Esophagus squamous epithelium (tissue), 5 donors: ENCODE results near the gene SCARF1. TPM values are rescaled to one million over a fixed set of nuclear protein-coding genes. Genes with fewer than 3 reads are reported as not detected.

Experiments
- DNase-seq: peaks from one replicate; lab custom pipeline; 2025; lab: John Stamatoyannopoulos, UW
- H3K27ac ChIP-seq, 4 donors: fragments of 200-600 bp; sonication (generic); one replicate each; pipeline ENCODE4 v1.5.1; 2016 to 2019; ENCODE audit warnings: mild to moderate bottlenecking in 1 of 4
- H3K27me3 ChIP-seq, 4 donors: fragments of 200-600 bp; sonication (generic); 1 replicate in 3 of 4; 2 replicates in 1 of 4; pipeline versions ENCODE4 v1.5.1 to v1.6.0; 2017 to 2021; ENCODE audit warnings: antibody characterized with exemption in 1 of 4
- H3K36me3 ChIP-seq, 3 donors: fragments of 200-600 bp; sonication (generic); one replicate each; pipeline ENCODE4 v1.5.1; 2016 to 2019
- H3K4me1 ChIP-seq, 3 donors: fragments of 200-600 bp; sonication (generic); one replicate each; pipeline ENCODE4 v1.5.1; 2017 to 2019
- H3K4me3 ChIP-seq, 4 donors: fragments of 200-600 bp; sonication (generic); 1 replicate in 3 of 4; 2 replicates in 1 of 4; pipeline ENCODE4 v1.5.1; 2016 to 2019; ENCODE audit warnings: mild to moderate bottlenecking in 2 of 4, moderate library complexity in 1 of 4
- H3K9me3 ChIP-seq, 3 donors: fragments of 200-600 bp; sonication (generic); one replicate each; pipeline ENCODE4 v1.5.1; 2016 to 2019
- CTCF ChIP-seq, 6 experiments: fragments of 450-650 bp in 4 of 6; fragments of 200-600 bp in 2 of 6; sonication (generic) in 2 of 6; IDR thresholded peaks; one replicate each; pipeline ENCODE4 v1.5.1; 2016 to 2019; ENCODE audit warnings: antibody characterized with exemption in 6 of 6, mild to moderate bottlenecking in 4 of 6, moderate library complexity in 4 of 6
- POLR2A ChIP-seq, 4 donors: fragments of 450-650 bp; IDR thresholded peaks; one replicate each; pipeline ENCODE4 v1.6.1; 2017; ENCODE audit warnings: antibody characterized with exemption in 4 of 4, mild to moderate bottlenecking in 4 of 4, moderate library complexity in 3 of 4
- WGBS, 2 donors: methylation state at CpG; one replicate each; pipeline ENCODE4 v1.1.5; 2018; 5-methylcytosine and 5-hydroxymethylcytosine counted together
- intact Hi-C: fragments of 100-400 bp; cut with DNase I; formaldehyde crosslinking; loops from one replicate; pipeline ENCODE4 v1.15.0; 2022
- total RNA-seq, 4 donors: library from RNA; depleted of rRNA; stranded (reverse); fragments of >200 nt; gene quantifications; one replicate each; pipeline ENCODE4 v1.1.0, GENCODE V29; 2016
- donor health status: DM: yes; HTN: yes; CAD: no.

The SCARF1 gene
- total RNA-seq, 4 donors from 2014 or later, result 2.0 to 5.7 (median 3.3) TPM

GRCh38 chr17:1604831-1605528 lies 40.6 kb downstream of the SCARF1 start:
- H3K27ac ChIP-seq, result peak overlapping the region in 1 of 4 donors; percentile 5
- DNase-seq, result no peak
- no peak for TF ChIP-seq POLR2A (IDR thresholded peaks at IDR 0.05)
- TF ChIP-seq CTCF (IDR thresholded peaks at IDR 0.05), result no peak
- WGBS, 2 donors, result 81% methylated on average over 5 of the region's 35 CpGs; no CpG with 5 or more reads in 1 of the 2 donors
- H3K4me3 ChIP-seq, result no peak overlapping the region
- no peaks in the 10 kb centered on the region for H3K27me3 ChIP-seq
- H3K4me1 ChIP-seq, result peaks cover 0 to 29% (median 6%) of the 10 kb centered on the region in 3 donors
- intact Hi-C loops, result no loop called here
- H3K9me3 ChIP-seq, result no peaks in the 10 kb centered on the region
- H3K36me3 ChIP-seq, result no peaks in the 10 kb centered on the region

- Histone ChIP-seq H3K27ac (no peak overlapping the region), H3K27me3 (no peaks in the 10 kb centered on the region), H3K36me3 (no peaks in the 10 kb centered on the region), H3K4me3 (no peak overlapping the region), H3K9me3 (no peaks in the 10 kb centered on the region), H3K4me1 (peaks cover 3 to 26% (median 4%) of the 10 kb centered on the region in 3 donors)
- no peak for DNase-seq
- intact Hi-C loops, result no loop called here
- 77% methylated on average over 6 of the region's 14 CpGs; no CpG with 5 or more reads in 1 of the 2 donors for WGBS, 2 donors
- TF ChIP-seq CTCF (IDR thresholded peaks at IDR 0.05), result no peak
- TF ChIP-seq POLR2A (IDR thresholded peaks at IDR 0.05), result no peak
Measured at GRCh38 chr17:1601571-1601970, 44.0 kb downstream of the SCARF1 start.

- Histone ChIP-seq H3K4me1 (peaks cover 3 to 10% (median 4%) of the 10 kb centered on the region in 3 donors), H3K27ac (no peak overlapping the region), H3K4me3 (no peak overlapping the region), H3K9me3 (no peaks in the 10 kb centered on the region), H3K27me3 (no peaks in the 10 kb centered on the region), H3K36me3 (no peaks in the 10 kb centered on the region)
- WGBS, 2 donors, result 87 to 91% methylated on average over 6 to 7 of the region's 8 CpGs
- TF ChIP-seq CTCF (IDR thresholded peaks at IDR 0.05) (no peak), POLR2A (IDR thresholded peaks at IDR 0.05) (no peak)
- intact Hi-C loops, result no loop called here
- DNase-seq, result no peak
Measured at GRCh38 chr17:1598399-1599095, 47.0 kb downstream of the SCARF1 start.

- Histone ChIP-seq H3K4me3 (no peak overlapping the region), H3K4me1 (peaks cover 3 to 10% (median 4%) of the 10 kb centered on the region in 3 donors), H3K27ac (no peak overlapping the region), H3K36me3 (no peaks in the 10 kb centered on the region), H3K27me3 (no peaks in the 10 kb centered on the region), H3K9me3 (no peaks in the 10 kb centered on the region)
- intact Hi-C loops, result no loop called here
- DNase-seq, result no peak
- 49 to 56% methylated on average over 10 to 14 of the region's 14 CpGs for WGBS, 2 donors
- no peak for TF ChIP-seq POLR2A (IDR thresholded peaks at IDR 0.05)
Measured at GRCh38 chr17:1597861-1598342, 47.6 kb downstream of the SCARF1 start.

DNA sequence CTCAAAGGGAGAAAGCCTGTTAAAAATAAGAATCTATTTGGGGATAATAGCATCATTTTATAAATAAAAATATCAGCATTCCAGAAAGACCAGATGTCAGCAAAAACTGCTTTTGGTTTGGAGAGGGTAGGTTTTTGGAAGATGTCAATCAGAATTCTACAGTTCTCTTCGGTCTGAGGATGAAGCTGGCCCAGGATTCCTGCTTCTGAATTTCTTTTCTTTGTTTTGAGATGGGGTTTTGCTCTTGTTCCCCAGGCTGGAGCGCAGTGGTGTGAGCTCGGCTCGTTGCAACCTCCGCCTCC lies 52.0 kb downstream of the SCARF1 start:
- no peak for DNase-seq
- intact Hi-C loops, result no loop called here
- WGBS, 2 donors, result 92 to 93% methylated on average over 5 of the region's 5 CpGs

More for the DNA sequence above, 52.0 kb downstream of the SCARF1 start:
- no peak overlapping the region for H3K27ac ChIP-seq
- H3K4me3 ChIP-seq, result no peak overlapping the region
- H3K4me1 ChIP-seq, result peaks cover 29 to 43% (median 29%) of the 10 kb centered on the region in 3 donors
- no peaks in the 10 kb centered on the region for H3K27me3 ChIP-seq
- H3K9me3 ChIP-seq, result no peaks in the 10 kb centered on the region
- no peaks in the 10 kb centered on the region for H3K36me3 ChIP-seq
- no peak for TF ChIP-seq CTCF (IDR thresholded peaks at IDR 0.05)
- TF ChIP-seq POLR2A (IDR thresholded peaks at IDR 0.05), result no peak
